Dendritic cell treated with granulocyte-macrophage colony-stimulating factor and Interleukin-4, amounts not matched to agents 40 ng/mL and 50 ng/mL, for 4 days (primary cell): ENCODE data around the gene OTOA.
"Not testable (repeated sequence)": the region's sequence is repeated elsewhere in the genome, so short reads cannot be mapped to it uniquely, and the experiment has no call there.

ENCODE experiments used
- H3K27ac Mint-ChIP-seq: one replicate; pipeline ENCODE4 v1.8.0; 2022; ENCODE audit warnings: mild to moderate bottlenecking, mixed read lengths
- H3K27me3 Mint-ChIP-seq: one replicate; pipeline ENCODE4 v1.8.0; 2022; ENCODE audit warnings: mild to moderate bottlenecking, mixed read lengths
- H3K36me3 Mint-ChIP-seq: one replicate; pipeline ENCODE4 v1.8.0; 2022; ENCODE audit warnings: low read depth, mixed read lengths
- H3K4me1 Mint-ChIP-seq: one replicate; pipeline ENCODE4 v1.8.0; 2022; ENCODE audit warnings: low read depth, mixed read lengths
- H3K4me3 Mint-ChIP-seq: one replicate; pipeline ENCODE4 v1.8.0; 2022; ENCODE audit warnings: mild to moderate bottlenecking, moderate library complexity, mixed read lengths
- H3K9me3 Mint-ChIP-seq: one replicate; pipeline ENCODE4 v1.8.0; 2022; ENCODE audit warnings: mixed read lengths
- intact Hi-C: fragments of 100-400 bp; cut with micrococcal nuclease; formaldehyde crosslinking; loops from one replicate; pipeline ENCODE4 v1.15.0; 2022

Gene OTOA

DNA sequence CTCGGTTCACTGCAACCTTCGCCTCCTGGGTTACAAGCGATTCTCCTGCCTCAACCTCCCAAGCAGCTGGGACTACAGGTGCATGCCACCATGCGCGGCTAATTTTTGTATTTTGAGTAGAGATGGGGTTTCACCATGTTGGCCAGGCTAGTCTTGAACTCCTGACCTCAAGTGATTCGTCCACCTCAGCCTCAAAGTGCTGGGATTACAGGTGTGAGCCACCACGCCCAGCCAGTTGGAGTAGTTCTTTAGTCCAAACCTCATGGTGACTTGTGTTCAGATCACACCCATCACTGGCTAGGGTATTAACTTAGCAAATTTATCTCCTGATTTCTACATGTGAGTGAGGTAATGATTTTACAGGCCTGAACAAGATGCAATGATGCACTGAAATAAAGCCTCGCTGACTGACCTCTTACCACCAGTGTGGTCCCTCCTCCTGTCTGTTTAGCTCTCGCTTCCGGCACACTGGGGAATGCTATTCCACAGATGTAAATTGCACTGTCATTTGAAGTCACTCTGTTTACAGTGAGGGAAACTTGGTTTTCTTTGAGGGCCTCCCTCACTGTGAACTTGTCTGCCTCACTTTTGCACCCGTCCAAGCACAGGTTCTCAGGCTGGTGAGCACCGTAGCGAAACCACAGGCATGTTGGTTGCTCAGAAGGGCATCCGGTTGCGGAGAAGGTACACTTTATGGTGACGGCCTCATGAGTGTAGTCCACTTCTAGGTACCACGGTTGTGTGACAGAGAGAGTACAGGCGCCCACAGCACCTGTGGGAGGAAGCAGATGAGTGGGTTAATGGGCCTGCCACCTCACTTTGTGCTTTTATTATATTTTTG is 16.8 kb upstream of the OTOA start:
- intact Hi-C loops, result no loop called here
- H3K9me3 Mint-ChIP-seq, result no peaks in the 10 kb centered on the region
- no peaks in the 10 kb centered on the region for H3K27me3 Mint-ChIP-seq
- peak overlapping the region; percentile 85 for H3K27ac Mint-ChIP-seq
- H3K4me1 Mint-ChIP-seq, result peaks cover 57% of the 10 kb centered on the region
- H3K36me3 Mint-ChIP-seq, result peaks cover 90% of the 10 kb centered on the region
- H3K4me3 Mint-ChIP-seq, result peak overlapping the region; percentile 46

DNA sequence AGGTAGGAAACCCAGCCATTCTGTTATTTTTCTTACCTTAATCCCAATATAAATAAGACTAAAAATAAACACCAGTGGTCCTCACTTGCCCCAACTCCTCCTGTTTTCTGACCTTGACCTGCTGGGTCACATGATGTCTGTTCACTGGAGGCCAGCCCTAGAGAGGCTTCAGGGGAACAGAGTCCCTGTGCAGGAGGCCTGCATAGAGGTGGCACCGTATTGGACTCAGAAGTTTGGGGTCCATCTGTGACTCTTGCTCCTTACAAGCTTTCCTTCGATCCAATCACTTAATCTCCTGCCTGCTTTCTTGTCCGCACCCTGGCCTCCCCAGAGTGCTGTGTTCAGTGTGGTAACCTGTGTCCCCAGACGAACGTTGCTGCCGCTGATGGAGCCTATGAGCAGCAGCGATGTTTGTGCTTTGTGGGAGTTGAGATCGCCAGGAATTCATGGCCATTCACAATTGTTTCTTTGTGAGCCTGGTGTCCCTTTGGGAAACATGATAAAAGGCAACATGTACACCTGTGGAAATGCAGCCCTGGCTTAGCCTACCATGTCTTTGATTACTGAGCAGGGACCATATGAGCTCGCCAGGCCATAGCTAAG is 16.1 kb upstream of the OTOA start:
- Mint-ChIP-seq H3K27ac (peak overlapping the region; percentile 85), H3K4me1 (peaks cover 61% of the 10 kb centered on the region), H3K27me3 (no peaks in the 10 kb centered on the region), H3K9me3 (no peaks in the 10 kb centered on the region), H3K36me3 (peaks cover 84% of the 10 kb centered on the region), H3K4me3 (peak overlapping the region; percentile 50)
- intact Hi-C loops, result no loop called here

DNA sequence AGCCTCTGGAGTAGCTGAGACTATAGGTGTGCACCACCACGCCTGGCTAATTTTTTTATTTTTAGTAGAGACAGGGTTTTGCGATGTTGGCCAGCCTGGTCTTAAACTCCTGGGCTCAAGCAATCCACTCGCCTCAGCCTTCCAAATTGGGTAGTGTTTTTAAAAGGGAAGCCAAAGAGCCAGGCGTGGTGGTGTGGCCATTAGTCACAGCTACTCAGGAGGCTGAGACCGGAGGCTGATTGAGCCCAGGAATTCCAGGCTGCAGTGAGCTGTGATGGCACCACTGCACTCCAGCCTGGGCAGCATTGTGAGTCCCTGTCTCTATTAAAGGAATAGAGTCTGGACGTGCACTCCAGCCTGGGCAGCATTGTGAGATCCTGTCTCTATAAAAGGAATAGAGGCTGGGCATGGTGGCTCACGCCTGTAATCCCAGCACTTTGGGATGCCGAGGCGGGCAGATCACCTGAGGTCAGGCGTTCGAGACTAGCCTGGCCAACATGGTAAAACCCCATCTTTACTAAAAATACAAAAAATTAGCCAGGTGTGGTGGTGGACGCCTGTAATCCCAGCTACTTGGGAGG is 13.9 kb upstream of the OTOA start:
- H3K4me1 Mint-ChIP-seq, result peaks cover 70% of the 10 kb centered on the region
- peak overlapping the region; percentile 83 for H3K4me3 Mint-ChIP-seq
- intact Hi-C loops, result loop anchor here (2.0 kb wide), 1 partner anchor 51 kb away; the partner anchor contains the start of gene METTL9
- peaks cover 64% of the 10 kb centered on the region for H3K36me3 Mint-ChIP-seq
- not testable (repeated sequence) for H3K9me3 Mint-ChIP-seq, H3K27me3 Mint-ChIP-seq
- peak overlapping the region; percentile 85 for H3K27ac Mint-ChIP-seq

DNA sequence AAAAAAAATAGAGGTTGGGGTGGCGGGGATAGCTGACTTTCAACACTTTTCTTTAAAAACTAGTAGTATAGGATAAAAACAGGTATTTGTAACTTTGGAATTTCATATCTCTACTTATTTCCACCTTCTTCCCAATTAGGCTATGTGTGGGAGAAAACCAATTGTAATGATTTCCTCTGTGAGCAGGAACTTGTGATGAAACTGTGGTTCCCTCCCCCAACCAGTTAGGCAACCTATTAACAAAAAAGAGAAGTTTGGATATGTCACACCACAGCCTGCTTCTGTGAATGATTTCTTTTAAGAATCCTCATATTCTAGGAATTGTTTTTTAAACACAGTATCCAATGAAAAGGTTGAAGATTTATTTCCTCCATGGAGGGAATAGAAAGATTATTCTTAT is 13.2 kb upstream of the OTOA start:
- H3K4me3 Mint-ChIP-seq, result peak overlapping the region; percentile 83
- no peaks in the 10 kb centered on the region for H3K27me3 Mint-ChIP-seq
- H3K4me1 Mint-ChIP-seq, result peaks cover 70% of the 10 kb centered on the region
- peaks cover 66% of the 10 kb centered on the region for H3K36me3 Mint-ChIP-seq
- H3K9me3 Mint-ChIP-seq, result no peaks in the 10 kb centered on the region
- H3K27ac Mint-ChIP-seq, result peak overlapping the region; percentile 85
- intact Hi-C loops, result loop anchor here (2.0 kb wide), 1 partner anchor 52 kb away; the partner anchor contains the start of gene METTL9

DNA sequence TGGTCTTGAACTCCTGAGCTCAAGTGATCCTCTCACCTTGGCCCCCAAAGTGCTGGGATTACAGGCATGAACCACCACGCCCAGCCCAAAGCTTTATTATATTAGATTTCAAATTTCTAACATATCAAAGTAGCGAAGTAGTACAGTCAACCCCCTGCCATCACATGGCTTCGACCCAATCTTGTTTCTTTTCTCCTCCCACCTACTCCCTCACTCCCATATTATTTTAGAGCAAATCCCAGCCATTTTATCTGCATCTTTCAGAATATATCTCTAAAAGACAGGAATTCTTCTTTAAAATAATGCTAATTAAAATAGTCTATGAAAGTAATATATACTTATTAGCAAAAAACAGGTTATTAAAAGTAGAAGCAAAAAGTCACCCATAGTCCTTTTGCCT is 12.3 kb upstream of the OTOA start:
- intact Hi-C loops, result loop anchor here (2.0 kb wide), 1 partner anchor 53 kb away; the partner anchor contains the start of gene METTL9
- Mint-ChIP-seq H3K36me3 (peaks cover 68% of the 10 kb centered on the region), H3K27me3 (no peaks in the 10 kb centered on the region), H3K4me1 (peaks cover 68% of the 10 kb centered on the region), H3K9me3 (no peaks in the 10 kb centered on the region), H3K4me3 (peak overlapping the region; percentile 83), H3K27ac (peak overlapping the region; percentile 85)

DNA sequence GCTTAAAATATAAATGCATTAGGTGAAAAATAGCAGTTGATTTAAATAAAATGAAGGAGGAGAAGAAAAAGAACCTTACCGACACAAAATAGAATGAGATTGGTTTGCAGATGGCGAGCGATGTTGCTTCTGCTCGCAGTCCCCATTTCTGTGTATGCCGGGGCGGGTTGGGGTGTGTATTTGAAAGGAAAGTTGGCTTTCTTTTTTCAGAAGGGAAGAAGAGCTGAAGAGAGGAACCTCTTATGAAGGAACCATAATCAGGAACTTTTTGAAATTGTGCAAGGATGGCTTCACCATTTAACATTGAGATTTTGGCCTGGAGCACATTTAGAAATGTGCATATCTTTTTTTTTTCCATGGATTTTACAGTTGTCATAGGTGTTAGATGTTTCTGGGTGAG is 11.3 kb upstream of the OTOA start, which contains the start of gene IGSF6:
Gene IGSF6, minus strand, starts transcription at position 156 of the 400 bp plus-strand sequence. Its CDS starts 10 bp downstream, at position 146.
- Mint-ChIP-seq H3K27ac (peak within 1 kb of the TSS; percentile 85), H3K4me1 (peaks cover 68% of the 10 kb centered on the region), H3K4me3 (peak within 1 kb of the TSS; percentile 83), H3K36me3 (peaks cover 59% of the 10 kb centered on the region), H3K9me3 (no peaks in the 10 kb centered on the region), H3K27me3 (no peaks in the 10 kb centered on the region)
- intact Hi-C loops, result no loop called here

DNA sequence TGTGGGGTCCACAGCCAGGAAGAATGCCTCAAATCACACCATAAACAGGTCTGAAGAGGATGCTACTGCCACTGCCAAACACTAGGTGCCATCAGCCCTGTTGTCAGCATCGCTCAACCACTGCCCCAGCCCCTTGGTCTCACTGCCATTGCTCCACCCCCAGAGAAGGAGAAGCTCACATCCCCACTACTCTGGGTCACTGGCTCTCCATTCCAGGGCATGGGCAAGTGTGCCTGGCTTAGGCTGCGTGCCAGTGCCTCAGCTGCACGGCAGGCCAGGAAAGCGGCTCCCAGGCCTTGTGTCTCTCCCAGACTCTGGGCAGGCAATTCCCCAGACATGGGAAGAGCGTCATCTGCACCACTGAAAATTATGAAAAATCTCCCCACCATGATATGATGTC is 10.2 kb upstream of the OTOA start:
- peak overlapping the region; percentile 78 for H3K4me3 Mint-ChIP-seq

DNA sequence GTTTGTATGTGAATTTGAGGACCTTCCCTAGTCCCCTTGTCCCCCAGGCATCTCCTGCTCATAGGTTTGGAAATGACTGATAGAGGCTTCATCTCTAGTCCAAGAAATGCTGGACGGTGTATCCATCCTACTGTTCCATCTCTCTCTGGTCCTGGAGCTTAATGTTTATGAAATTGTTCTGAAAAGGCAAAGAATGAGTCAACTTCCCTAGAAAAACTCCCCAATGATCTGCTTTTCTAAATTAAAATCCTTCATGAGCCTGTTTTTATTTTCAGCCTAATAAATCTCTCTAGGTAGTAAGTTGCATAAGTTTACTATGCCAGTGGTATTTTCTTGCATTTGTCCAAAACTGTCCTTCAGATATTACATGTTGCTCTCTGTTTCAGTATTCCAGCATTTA is 9.3 kb upstream of the OTOA start:
- H3K4me1 Mint-ChIP-seq, result peaks cover 68% of the 10 kb centered on the region

More for the DNA sequence above, 10.2 kb upstream of the OTOA start:
- intact Hi-C loops, result no loop called here
- H3K36me3 Mint-ChIP-seq, result peaks cover 48% of the 10 kb centered on the region
- H3K27me3 Mint-ChIP-seq, result no peaks in the 10 kb centered on the region
- H3K27ac Mint-ChIP-seq, result peak overlapping the region; percentile 85
- H3K9me3 Mint-ChIP-seq, result no peaks in the 10 kb centered on the region
- H3K4me1 Mint-ChIP-seq, result peaks cover 67% of the 10 kb centered on the region

DNA sequence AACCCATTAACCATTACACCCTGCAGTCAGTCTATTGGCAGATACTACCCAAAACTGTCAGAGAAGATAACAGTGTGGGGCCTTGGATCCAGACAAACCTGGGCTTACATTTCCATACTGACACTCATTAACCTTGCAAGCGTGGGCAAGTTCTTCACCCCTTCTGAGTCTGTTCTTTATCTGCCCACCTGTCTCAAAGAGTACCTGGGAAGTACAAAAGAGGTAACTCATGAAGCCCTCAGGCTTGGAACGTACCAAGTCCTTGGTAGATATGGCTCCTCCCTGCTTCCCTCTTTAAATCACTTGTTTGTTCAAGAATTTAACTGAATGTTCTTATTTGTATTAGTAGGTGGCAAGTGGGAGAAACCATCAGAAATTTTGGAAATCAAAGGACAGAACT is 8.9 kb upstream of the OTOA start:
- no peaks in the 10 kb centered on the region for H3K27me3 Mint-ChIP-seq
- H3K36me3 Mint-ChIP-seq, result peaks cover 35% of the 10 kb centered on the region
- intact Hi-C loops, result no loop called here
- no peaks in the 10 kb centered on the region for H3K9me3 Mint-ChIP-seq
- peak overlapping the region; percentile 85 for H3K27ac Mint-ChIP-seq
- H3K4me1 Mint-ChIP-seq, result peaks cover 70% of the 10 kb centered on the region
- H3K4me3 Mint-ChIP-seq, result no peak overlapping the region

More for the DNA sequence above, 9.3 kb upstream of the OTOA start:
- Mint-ChIP-seq H3K4me3 (peak overlapping the region; percentile 78), H3K36me3 (peaks cover 39% of the 10 kb centered on the region), H3K27ac (peak overlapping the region; percentile 85), H3K9me3 (no peaks in the 10 kb centered on the region), H3K27me3 (no peaks in the 10 kb centered on the region)
- intact Hi-C loops, result no loop called here

DNA sequence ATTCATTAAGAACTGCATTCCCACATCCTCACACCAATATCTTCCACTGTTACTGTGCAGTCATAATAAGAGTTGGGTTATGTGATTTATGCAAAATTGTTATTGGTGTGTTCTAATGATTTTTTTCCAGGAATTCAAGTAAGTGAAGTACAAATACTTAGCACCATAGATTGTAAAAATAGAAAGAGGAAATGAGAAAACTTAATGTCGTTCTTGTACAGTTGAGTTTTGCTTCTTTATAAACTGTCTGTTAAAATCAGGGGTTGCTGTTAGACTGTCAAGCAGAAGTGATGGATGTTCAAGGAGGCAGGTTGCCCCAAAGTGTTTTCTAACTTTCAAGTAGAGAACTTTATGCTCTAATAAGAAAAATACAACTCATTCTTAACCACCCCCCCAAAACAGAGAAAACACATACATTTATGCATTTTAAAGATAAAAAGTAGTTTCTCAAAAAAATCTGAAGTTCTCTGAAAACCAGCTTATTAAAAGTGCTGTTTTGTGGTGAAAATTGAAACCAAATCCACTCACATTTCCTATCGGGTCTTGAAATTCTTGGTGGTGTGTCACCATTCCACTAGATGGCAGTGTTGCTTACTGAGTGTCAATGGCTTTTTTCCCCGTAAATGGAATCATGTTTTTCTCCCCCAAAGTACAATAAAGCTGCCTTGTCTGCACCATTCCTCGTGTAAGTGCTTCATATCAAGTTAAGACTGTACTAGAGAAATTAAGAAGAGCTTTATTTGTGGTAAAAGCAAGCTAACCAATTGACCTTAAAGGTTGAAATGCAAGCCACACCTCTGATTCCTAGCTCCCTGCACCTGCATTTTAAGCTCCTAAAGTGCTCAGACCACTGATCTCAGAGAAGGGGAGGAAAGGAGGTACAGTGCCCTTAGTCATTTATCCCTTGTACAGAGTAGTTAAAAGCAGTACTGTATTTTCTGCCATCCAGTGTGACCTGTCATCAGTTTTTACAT is 6.7 kb upstream of the OTOA start:
- peak overlapping the region; percentile 17 for H3K4me3 Mint-ChIP-seq
- peaks cover 77% of the 10 kb centered on the region for H3K4me1 Mint-ChIP-seq
- peak overlapping the region; percentile 70 for H3K27ac Mint-ChIP-seq
- H3K9me3 Mint-ChIP-seq, result no peaks in the 10 kb centered on the region
- H3K27me3 Mint-ChIP-seq, result no peaks in the 10 kb centered on the region
- intact Hi-C loops, result loop anchor here (1.0 kb wide), 1 partner anchor 51 kb away; no protein-coding TSS in a partner anchor
- H3K36me3 Mint-ChIP-seq, result peaks cover 19% of the 10 kb centered on the region

DNA sequence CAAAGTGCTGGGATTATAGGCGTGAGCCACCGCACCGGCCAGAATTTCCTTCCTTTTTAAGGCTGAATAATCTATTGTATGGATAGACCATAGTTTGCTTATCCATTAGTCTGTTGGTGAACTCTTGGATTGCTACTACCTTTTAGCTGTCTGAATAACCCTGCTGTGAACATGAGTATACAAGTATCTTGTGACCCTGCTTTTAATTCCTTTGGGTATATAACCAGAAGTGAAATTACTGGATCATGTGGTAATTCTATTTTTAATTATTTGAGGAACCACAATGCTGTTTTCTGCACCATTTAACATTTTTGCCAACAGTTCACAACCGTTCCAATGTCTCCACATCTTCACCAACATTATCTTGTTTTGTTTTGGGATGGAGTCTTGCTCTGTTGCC is 4.6 kb upstream of the OTOA start:
- Mint-ChIP-seq H3K4me1 (peaks cover 66% of the 10 kb centered on the region), H3K27ac (peak overlapping the region; percentile 69)

DNA sequence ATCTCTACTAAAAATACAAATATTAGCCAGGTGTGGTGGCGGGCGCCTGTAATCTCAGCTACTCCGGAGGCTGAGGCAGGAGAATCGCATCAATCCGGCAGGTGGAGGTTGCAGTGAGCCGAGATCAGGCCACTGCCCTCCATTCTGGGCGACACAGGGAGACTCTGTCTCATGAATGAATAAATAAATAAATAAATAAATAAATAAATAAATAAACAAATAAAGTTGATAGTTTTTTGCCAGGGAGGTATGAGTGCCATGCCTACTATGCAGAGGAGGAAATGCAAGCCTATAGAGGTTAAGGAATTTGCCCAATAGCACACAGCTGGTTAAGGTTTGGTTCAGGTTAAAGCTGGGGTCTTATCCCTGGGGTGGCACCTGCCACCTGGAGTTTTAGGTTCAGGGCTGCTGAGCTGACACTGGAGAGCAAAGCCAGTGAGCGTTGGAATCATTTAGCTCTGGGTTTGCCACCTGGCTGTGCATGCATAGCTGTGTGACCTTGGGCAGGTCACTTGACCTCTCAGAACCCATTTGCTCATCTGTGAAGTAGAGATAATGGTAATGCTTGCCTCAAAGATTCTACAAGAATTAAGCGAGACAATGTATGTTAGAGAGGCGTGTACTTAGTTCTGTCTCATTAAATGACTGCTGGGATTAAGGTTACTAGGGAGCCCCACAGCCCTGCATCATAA is 1.2 kb downstream of the OTOA start:
- Mint-ChIP-seq H3K4me3 (no peak overlapping the region), H3K36me3 (no peaks in the 10 kb centered on the region), H3K9me3 (no peaks in the 10 kb centered on the region), H3K27me3 (peaks cover 14% of the 10 kb centered on the region), H3K4me1 (peaks cover 16% of the 10 kb centered on the region), H3K27ac (no peak overlapping the region)
- intact Hi-C loops, result no loop called here

More for the DNA sequence above, 4.6 kb upstream of the OTOA start:
- H3K4me3 Mint-ChIP-seq, result peak overlapping the region; percentile 53
- H3K36me3 Mint-ChIP-seq, result peaks cover 19% of the 10 kb centered on the region
- intact Hi-C loops, result no loop called here
- no peaks in the 10 kb centered on the region for H3K9me3 Mint-ChIP-seq
- H3K27me3 Mint-ChIP-seq, result peaks cover 10% of the 10 kb centered on the region

DNA sequence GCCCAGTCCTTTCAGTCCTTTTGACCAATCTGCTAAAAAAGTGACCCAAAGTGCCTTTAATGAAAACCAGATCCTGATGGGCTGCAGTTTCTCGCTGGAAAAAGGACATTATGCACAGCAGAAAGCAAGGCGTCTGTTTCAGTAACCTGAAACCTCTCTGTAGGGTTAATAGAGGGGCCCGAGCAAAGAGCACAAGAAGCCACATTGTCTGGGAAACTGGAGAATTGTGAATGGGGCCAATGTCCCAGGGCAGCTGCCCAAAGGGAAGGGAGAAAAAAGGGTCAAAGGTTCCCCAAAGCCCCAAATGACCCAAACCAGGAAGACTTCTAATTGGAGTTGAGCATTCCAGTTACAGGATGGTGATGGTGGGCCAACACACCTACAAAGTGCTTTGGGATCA is 3.0 kb downstream of the OTOA start:
- intact Hi-C loops, result no loop called here
- Mint-ChIP-seq H3K9me3 (no peaks in the 10 kb centered on the region), H3K4me1 (peaks cover 14% of the 10 kb centered on the region), H3K4me3 (no peak overlapping the region), H3K36me3 (no peaks in the 10 kb centered on the region), H3K27ac (no peak overlapping the region), H3K27me3 (peaks cover 14% of the 10 kb centered on the region)
